8988T (cell line): Measurements from ENCODE around the gene RHEB.
"Not testable (repeated sequence)": the region's sequence is repeated elsewhere in the genome, so short reads cannot be mapped to it uniquely, and the experiment has no call there.

ENCODE experiments used
- DNase-seq: peaks from one replicate; pipeline ENCODE4 v3.0.0; 2011

The RHEB gene

GRCh38 chr7:151524845-151525244, 5.2 kb upstream of the RHEB start:
- DNase-seq = no peak

GRCh38 chr7:151524331-151524730, 4.6 kb upstream of the RHEB start:
- no peak for DNase-seq

- DNase-seq = peak; percentile 40
Observed at GRCh38 chr7:151520419-151521261, 945 bp upstream of the RHEB start.

DNA sequence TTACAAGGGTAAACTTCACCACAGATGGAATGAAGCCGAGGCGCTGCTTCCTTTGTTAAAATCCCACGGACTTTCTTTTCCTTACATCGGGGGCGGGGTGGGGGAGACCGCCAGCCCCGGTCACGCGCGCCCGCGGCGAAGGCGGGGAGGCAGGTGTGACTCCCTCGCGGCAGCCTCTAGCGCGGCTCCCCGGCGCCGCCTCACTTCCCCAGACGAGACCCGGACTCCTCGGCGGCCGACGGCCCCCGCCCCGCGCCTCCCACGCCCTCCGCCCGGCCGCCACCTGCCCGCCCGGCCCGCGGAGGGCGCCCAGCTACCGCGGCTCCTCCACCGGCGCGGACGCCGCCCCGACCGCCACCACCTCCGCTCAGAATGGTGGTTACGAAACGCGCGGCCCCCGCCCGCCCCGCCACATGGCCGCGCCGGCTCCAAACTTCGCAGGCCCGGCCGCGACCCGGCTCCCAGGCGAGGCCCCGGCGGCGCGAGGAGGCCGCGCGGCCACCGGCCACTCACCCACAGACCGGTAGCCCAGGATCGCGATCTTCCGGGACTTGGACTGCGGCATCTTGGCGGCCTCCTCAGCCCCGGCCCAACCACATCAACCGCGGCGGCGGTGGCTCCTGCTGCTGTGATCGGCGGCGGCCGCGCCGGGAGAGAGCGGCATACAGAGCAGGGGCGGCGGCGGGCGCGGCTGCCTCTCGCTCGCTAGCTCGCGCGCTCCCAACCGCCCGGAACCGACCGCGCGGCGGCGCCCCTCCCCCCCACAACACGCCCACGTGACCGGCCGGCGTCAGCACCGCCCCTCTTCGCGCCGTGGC, 539 bp downstream of the RHEB start:
- not testable (repeated sequence) for DNase-seq

- DNase-seq = peak; percentile 21
Observed at GRCh38 chr7:151518105-151518946, 1.4 kb downstream of the RHEB start.

GRCh38 chr7:151517601-151518104, 2.0 kb downstream of the RHEB start:
- no peak for DNase-seq

GRCh38 chr7:151515276-151515565, 4.5 kb downstream of the RHEB start:
- DNase-seq = no peak

GRCh38 chr7:151514461-151515275, 5.0 kb downstream of the RHEB start:
- no peak for DNase-seq

GRCh38 chr7:151513133-151513532, 6.6 kb downstream of the RHEB start:
- no peak for DNase-seq

- DNase-seq = no peak
Observed at GRCh38 chr7:151512353-151512752, 7.3 kb downstream of the RHEB start.

DNA sequence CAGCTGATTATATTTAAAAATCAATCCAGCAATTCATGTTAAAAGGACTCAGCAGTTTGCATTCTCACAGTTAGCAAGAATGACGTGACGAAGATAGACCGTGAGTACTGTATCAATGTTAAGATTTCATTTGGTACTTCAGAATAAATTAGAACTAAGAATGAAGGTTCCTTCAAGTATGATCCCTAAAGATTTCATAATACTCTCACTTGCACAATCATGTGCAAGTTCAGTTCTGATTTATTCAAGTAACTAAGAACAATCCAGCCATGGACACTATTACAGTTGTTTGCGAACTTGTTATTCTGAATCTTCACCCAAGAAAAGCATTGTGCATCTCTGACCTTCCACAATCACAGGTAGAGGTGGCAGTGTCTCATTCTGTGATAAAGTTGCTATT, 7.7 kb downstream of the RHEB start:
- DNase-seq = no peak

DNA sequence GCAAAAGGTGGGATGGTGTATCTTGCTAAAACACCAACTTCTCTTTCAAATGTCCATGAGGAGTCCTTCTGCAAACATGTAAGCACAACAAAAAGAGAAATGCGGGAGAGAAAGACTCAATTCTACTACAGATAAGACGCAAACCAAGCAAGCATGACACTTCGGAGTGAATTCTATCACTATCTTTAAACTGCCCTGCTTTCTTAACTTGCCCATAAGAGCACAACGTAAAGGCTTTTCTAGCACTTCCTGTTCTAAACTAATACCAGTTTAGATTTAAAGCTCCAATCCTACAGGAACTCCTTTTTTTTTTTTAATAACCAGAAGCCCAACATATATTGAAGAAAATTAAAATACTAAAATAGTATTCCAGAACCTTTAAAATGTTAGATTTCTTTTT, 8.4 kb downstream of the RHEB start:
- no peak for DNase-seq

GRCh38 chr7:151509670-151510333, 9.9 kb downstream of the RHEB start:
- DNase-seq = no peak

GRCh38 chr7:151508991-151509390, 10.7 kb downstream of the RHEB start:
- no peak for DNase-seq

DNA sequence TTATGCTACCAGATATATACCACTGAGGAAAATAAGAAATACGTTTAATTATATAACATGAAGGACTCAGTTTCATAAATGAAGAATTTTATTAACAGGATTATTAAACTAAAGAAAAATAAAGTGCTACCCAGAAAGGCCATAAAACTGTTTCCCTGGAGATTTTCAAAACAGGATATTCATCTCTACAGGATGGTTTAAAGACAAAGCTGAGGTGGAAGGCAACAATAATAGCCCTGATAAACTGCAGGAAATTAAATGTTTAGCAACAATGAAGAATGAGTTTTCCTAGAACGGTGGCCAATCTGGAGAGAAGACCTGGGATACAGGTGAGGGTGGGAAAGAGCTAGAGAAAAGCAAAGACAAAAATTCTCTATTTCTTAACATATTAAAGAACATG, 11.9 kb downstream of the RHEB start:
- no peak for DNase-seq

GRCh38 chr7:151506901-151507382, 12.8 kb downstream of the RHEB start:
- DNase-seq = no peak

DNA sequence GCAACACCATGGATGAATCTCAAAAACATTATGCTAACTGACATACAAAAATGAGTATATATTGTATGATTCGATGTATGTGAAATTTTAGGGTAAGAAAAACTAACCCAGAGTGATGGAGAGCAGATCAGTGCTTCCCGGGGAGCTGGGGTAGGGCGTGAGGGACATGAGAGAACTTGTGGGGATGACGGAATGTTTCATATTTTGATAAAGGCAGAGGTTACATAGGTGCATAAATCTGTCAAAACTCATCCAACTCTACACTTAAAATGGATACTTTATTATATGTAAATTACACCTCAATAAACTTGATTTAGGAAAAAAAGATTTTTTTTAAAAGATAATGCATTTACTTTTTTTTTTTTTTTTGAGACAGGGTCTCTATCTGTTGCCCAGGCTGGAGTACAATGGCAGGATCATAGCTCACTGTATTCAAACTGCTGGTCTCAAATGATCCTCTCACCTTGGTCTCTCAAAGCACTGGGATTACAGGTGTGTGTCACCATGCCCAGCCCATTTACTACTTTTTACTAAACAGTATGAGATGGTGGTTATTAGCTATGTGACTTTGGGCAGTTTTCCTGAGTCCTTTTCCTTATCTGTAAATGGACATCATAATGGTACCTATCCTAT, 13.7 kb downstream of the RHEB start:
- no peak for DNase-seq

GRCh38 chr7:151505433-151505832, 14.3 kb downstream of the RHEB start:
- no peak for DNase-seq

GRCh38 chr7:151504715-151505326, 14.9 kb downstream of the RHEB start:
- DNase-seq = no peak

- no peak for DNase-seq
Observed at GRCh38 chr7:151503902-151504714, 15.6 kb downstream of the RHEB start.
